Lung (tissue), 12 donors: ENCODE measurements around the gene PRDM15. TPM values are rescaled to one million over a fixed set of nuclear protein-coding genes. Genes with fewer than 3 reads are reported as not detected.

Source experiments
- ATAC-seq: fragments of 200-7000 bp; cut with Tn5 transposase; one replicate; pipeline ENCODE4 v1.9.1; 2020; ENCODE audit warnings: moderate number of reproducible peaks; ENCODE audit not compliant: insufficient read depth, low FRiP score
- DNase-seq, 3 donors: peaks; one replicate each; pipeline ENCODE4 v3.0.0-alpha.2; 2013 to 2017
- H3K27ac ChIP-seq, 2 donors: one replicate each; pipeline ENCODE4 v1.5.1; 2013; ENCODE audit warnings: mild to moderate bottlenecking in 2 of 2, moderate library complexity in 2 of 2, control low read depth in 1 of 2, inconsistent platforms in 1 of 2, low read depth in 1 of 2, low read length in 1 of 2
- H3K27me3 ChIP-seq, 3 donors: one replicate each; pipeline ENCODE4 v1.5.1; 2013; ENCODE audit warnings: low read length in 2 of 3; ENCODE audit not compliant: control insufficient read depth in 3 of 3, insufficient read depth in 3 of 3
- H3K36me3 ChIP-seq, 4 donors: one replicate each; pipeline ENCODE4 v1.5.1; 2013; ENCODE audit warnings: low read length in 4 of 4, mild to moderate bottlenecking in 1 of 4, moderate library complexity in 1 of 4; ENCODE audit not compliant: control insufficient read depth in 4 of 4, insufficient read depth in 4 of 4
- H3K4me1 ChIP-seq, 5 donors: one replicate each; pipeline ENCODE4 v1.5.1; 2013; ENCODE audit warnings: low read length in 5 of 5, mild to moderate bottlenecking in 2 of 5, moderate library complexity in 1 of 5; ENCODE audit not compliant: control insufficient read depth in 5 of 5, insufficient read depth in 5 of 5
- H3K4me3 ChIP-seq: one replicate; pipeline ENCODE4 v1.5.1; 2013; ENCODE audit warnings: mild to moderate bottlenecking, control low read depth, moderate library complexity
- H3K9ac ChIP-seq, 2 donors: one replicate each; pipeline ENCODE4 v1.5.1; 2013; ENCODE audit warnings: low read length in 2 of 2, control low read depth in 1 of 2; ENCODE audit not compliant: insufficient read depth in 1 of 2
- H3K9me3 ChIP-seq, 4 donors: one replicate each; pipeline ENCODE4 v1.5.1; 2013; ENCODE audit warnings: low read length in 3 of 4, mild to moderate bottlenecking in 1 of 4, moderate library complexity in 1 of 4; ENCODE audit not compliant: control insufficient read depth in 4 of 4, insufficient read depth in 3 of 4
- WGBS, 2 donors: extraction: QIAGEN DNeasy Blood & Tissue Kit; methylation state at CpG; one replicate each; pipeline ENCODE4 v1.1.7; 2013; 5-methylcytosine and 5-hydroxymethylcytosine counted together
- polyA plus RNA-seq, 2 donors: library from polyadenylated mRNA; stranded (reverse); fragments of 200-250 nt; gene quantifications; one replicate each; pipeline ENCODE4 v1.2.1, GENCODE V29; 2013
- total RNA-seq, 2 donors: library from RNA; depleted of rRNA in 1 of 2; stranded (reverse); fragments of >200 nt in 1 of 2; gene quantifications; one replicate each; pipeline ENCODE4 v1.2.1, GENCODE V29; 2014 to 2021
- TF ChIP-seq, protein P1 (sequence below): IDR thresholded peaks from 2 replicates; pipeline ENCODE4 v1.5.1; 2012; ENCODE audit warnings: mild to moderate bottlenecking; ENCODE audit errors: control extremely low read depth, extremely low read depth
- donor health status: control.
- donor health status: control.
- donor health status: Bipolar disorder and iron deficiency.
- donor health status: healthy.
- donor health status: DM: yes; HTN: yes; CAD: no.

The PRDM15 gene
- total and polyA plus RNA-seq, 4 donors = 2.4 to 7.2 (median 4.1) TPM

DNA sequence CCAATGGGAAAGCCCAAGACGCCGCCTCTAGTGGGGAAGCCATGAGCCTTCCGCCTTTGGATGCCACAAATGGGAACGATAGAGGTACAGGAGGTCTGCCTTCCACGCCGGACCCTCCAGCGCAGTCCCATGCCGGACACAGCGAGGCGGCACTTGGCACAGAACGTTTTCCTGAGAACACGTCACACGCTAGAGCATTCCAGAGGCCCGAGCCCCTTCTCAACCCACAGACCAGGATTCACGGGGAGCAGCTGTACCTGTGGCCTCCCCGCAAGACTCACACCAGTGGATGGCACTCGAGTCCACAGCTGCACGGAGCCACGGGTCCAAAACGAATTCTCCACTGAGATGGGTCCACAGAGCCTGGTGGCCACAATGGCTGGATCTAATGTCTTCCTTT lies 80.8 kb downstream of the PRDM15 start:
- DNase-seq = no peak
- H3K9ac ChIP-seq = no peak overlapping the region
- TF ChIP-seq, protein P1, sequence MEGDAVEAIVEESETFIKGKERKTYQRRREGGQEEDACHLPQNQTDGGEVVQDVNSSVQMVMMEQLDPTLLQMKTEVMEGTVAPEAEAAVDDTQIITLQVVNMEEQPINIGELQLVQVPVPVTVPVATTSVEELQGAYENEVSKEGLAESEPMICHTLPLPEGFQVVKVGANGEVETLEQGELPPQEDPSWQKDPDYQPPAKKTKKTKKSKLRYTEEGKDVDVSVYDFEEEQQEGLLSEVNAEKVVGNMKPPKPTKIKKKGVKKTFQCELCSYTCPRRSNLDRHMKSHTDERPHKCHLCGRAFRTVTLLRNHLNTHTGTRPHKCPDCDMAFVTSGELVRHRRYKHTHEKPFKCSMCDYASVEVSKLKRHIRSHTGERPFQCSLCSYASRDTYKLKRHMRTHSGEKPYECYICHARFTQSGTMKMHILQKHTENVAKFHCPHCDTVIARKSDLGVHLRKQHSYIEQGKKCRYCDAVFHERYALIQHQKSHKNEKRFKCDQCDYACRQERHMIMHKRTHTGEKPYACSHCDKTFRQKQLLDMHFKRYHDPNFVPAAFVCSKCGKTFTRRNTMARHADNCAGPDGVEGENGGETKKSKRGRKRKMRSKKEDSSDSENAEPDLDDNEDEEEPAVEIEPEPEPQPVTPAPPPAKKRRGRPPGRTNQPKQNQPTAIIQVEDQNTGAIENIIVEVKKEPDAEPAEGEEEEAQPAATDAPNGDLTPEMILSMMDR = no peak
- H3K4me3 ChIP-seq = no peak overlapping the region
- H3K27ac ChIP-seq = no peak overlapping the region
- no peak for ATAC-seq
- 91 to 97% methylated on average over 20 of the region's 20 CpGs for WGBS, 2 donors
- H3K4me1 ChIP-seq = no peaks in the 10 kb centered on the region
- peaks cover 0 to 23% (median 1%) of the 10 kb centered on the region in 4 donors for H3K36me3 ChIP-seq
- peaks cover 0 to 2% (median 0%) of the 10 kb centered on the region in 4 donors for H3K9me3 ChIP-seq
- no peaks in the 10 kb centered on the region for H3K27me3 ChIP-seq

DNA sequence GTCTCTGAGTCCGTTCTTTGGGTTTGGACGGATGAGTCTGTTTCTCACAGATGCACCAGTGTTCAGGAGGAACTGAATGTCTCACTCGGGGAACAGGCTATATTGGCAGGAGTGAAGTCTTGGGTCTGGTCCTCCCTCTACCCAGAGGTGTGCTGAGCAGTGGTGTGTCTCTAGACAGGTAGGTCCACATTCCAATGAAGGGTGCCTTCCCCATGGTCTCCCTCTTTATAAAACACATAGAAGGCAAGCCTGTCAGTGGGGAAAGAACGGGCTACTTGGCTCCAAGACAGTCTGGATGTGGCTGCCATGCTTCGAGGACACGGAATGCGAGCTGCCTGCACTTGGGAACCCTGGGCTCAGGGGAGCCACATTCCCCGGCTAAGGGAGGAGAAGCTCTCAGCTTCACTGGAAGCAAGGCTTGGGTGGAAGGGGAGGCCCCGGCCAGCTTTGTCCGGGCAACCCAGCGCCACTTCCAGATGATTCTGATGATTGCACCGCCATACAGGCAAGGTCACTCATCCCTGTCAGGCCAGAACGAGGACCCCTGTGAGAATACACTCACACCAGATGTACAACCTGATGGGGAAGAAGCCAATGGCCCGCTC lies 82.6 kb downstream of the PRDM15 start:
- 93 to 94% methylated on average over 14 of the region's 14 CpGs for WGBS, 2 donors
- Histone ChIP-seq H3K27ac (no peak overlapping the region), H3K9me3 (peaks cover 0 to 6% (median 4%) of the 10 kb centered on the region in 4 donors), H3K4me3 (no peak overlapping the region), H3K27me3 (no peaks in the 10 kb centered on the region), H3K36me3 (peaks cover 0 to 16% (median 0%) of the 10 kb centered on the region in 4 donors), H3K9ac (no peak overlapping the region), H3K4me1 (no peaks in the 10 kb centered on the region)
- ATAC-seq (no peak), DNase-seq (no peak)
- TF ChIP-seq, protein P1 = no peak

DNA sequence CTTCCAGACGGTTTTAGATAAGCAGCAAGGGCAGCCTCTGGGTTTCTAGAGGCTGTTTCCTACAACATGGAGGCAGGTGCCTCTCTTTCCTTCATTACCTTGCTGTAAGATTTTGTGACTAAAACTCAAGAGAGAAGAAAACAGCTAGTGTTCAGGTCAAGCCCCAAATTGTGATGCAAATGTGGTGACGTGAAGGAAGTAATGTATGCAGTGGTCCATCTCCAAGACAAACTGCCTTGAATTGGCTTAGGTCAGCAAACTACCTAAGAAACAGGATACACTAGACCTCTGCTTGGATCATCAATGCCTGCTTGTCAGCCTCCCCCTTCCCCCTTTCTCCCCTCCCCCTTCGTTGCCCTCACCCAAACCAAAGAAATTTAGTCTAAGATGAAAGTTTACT lies 83.4 kb downstream of the PRDM15 start:
- Histone ChIP-seq H3K4me3 (no peak overlapping the region), H3K4me1 (no peaks in the 10 kb centered on the region), H3K27me3 (no peaks in the 10 kb centered on the region), H3K9ac (no peak overlapping the region), H3K27ac (no peak overlapping the region), H3K9me3 (peaks cover 0 to 6% (median 4%) of the 10 kb centered on the region in 4 donors), H3K36me3 (peaks cover 0 to 7% (median 0%) of the 10 kb centered on the region in 4 donors)
- DNase-seq = no peak
- TF ChIP-seq, protein P1 = no peak
- WGBS, 2 donors = 63 to 76% methylated on average over 3 of the region's 3 CpGs
- ATAC-seq = no peak

DNA sequence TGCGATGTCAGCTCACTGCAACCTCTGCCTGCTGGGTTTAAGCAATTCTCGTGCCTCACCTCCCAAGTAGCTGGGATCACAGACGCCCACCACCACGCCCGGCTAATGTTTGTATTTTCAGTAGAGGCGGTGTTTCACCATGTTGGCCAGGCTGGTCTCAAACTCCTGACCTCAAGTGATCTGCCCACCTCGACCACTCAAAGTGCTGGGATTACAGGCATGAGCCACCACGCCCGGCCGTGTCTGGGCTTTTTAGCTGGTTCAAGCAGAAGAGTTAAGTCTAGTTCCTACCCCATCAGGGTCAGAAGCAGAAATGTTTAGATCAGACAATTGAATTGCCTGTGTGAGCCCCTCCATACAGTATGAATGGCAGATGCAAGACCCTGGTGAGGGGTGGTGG lies 84.5 kb downstream of the PRDM15 start:
- Histone ChIP-seq H3K27ac (no peak overlapping the region), H3K9ac (no peak overlapping the region), H3K36me3 (peaks cover 0 to 4% (median 0%) of the 10 kb centered on the region in 4 donors), H3K4me1 (no peaks in the 10 kb centered on the region), H3K4me3 (no peak overlapping the region), H3K27me3 (no peaks in the 10 kb centered on the region), H3K9me3 (peaks cover 0 to 6% (median 4%) of the 10 kb centered on the region in 4 donors)
- DNase-seq = no peak
- WGBS, 2 donors = 87 to 90% methylated on average over 10 of the region's 10 CpGs
- TF ChIP-seq, protein P1 = no peak
- no peak for ATAC-seq
